GM12878 (cell line): Measurements from ENCODE around the gene DTD1. TPM values are rescaled to one million over a fixed set of nuclear protein-coding genes. Genes with fewer than 3 reads are reported as not detected.
A peak's percentile ranks its signal among the peaks of the same experiment; 100 is the strongest.

ENCODE experiments used
- ATAC-seq: fragments of 200-7000 bp; cut with Tn5 transposase; 3 replicates; pipeline ENCODE4 v1.9.1; 2020; ENCODE audit warnings: mild to moderate bottlenecking, moderate library complexity
- BruUV-seq: library from RNA; stranded (reverse); fragments of 400-500 nt; replicated peaks from 2 replicates; lab custom pipeline; 2021; lab: Mats Ljungman, UMichigan
- CTCF ChIA-PET: fragments of 300-600 bp; sonication (Branson Sonifier 250); formaldehyde crosslinking; extraction: SDS; loops from one replicate; lab custom pipeline; 2021; ENCODE audit warnings: inconsistent platforms; lab: Yijun Ruan, JAX
- POLR2A ChIA-PET: fragments of 350-600 bp; formaldehyde crosslinking; extraction: SDS; loops from one replicate; lab custom pipeline; 2021; ENCODE audit warnings: inconsistent platforms; lab: Charles Lee
- RAD21 ChIA-PET: fragments of 300-600 bp; sonication (Branson Sonifier 250); formaldehyde crosslinking; loops from one replicate; lab custom pipeline; 2023; ENCODE audit warnings: antibody characterized with exemption; ENCODE audit not compliant: unreplicated experiment; lab: Charles Lee
- SMC1A ChIA-PET: fragments of 300-600 bp; sonication (Branson Sonifier 250); formaldehyde crosslinking; loops from one replicate; lab custom pipeline; 2023; ENCODE audit not compliant: unreplicated experiment, uncharacterized antibody; lab: Charles Lee
- DNase-seq: peaks from one replicate; pipeline ENCODE4 v3.0.0-alpha.2; 2011; ENCODE audit warnings: low read depth, low spot score
- FAIRE-seq: peaks from 3 replicates; lab custom pipeline; 2011; peaks lifted over from hg19 to GRCh38; lab: Jason Lieb, UNC
- H2AFZ ChIP-seq: 2 replicates; pipeline ENCODE4 v1.6.0; 2011; ENCODE audit warnings: low read depth, low read length, control low read depth; ENCODE audit not compliant: control insufficient read depth
- H3K27ac ChIP-seq: 2 replicates; pipeline ENCODE4 v1.5.1; 2011; ENCODE audit warnings: control low read depth; ENCODE audit not compliant: control insufficient read depth, insufficient read depth
- H3K27me3 ChIP-seq, 2 experiments: replicated peaks in 1 of 2; 2 replicates each; pipeline versions ENCODE4 v1.6.0 to v1.6.1; 2011; ENCODE audit warnings: low read length in 1 of 2; ENCODE audit not compliant: control insufficient read depth in 2 of 2, insufficient read depth in 2 of 2
- H3K36me3 ChIP-seq, 2 experiments: 2 replicates each; pipeline ENCODE4 v1.5.1; 2011; ENCODE audit warnings: low read length in 1 of 2; ENCODE audit not compliant: control insufficient read depth in 2 of 2, insufficient read depth in 2 of 2
- H3K4me1 ChIP-seq: 2 replicates; pipeline ENCODE4 v1.6.1; 2011; ENCODE audit warnings: mild to moderate bottlenecking, low read length, moderate library complexity, mixed read lengths; ENCODE audit not compliant: control insufficient read depth, insufficient read depth
- H3K4me2 ChIP-seq: 2 replicates; pipeline ENCODE4 v1.6.0; 2011; ENCODE audit warnings: control low read depth; ENCODE audit not compliant: control insufficient read depth, insufficient read depth
- H3K4me3 ChIP-seq: fragments of 200-600 bp; sonication (generic); 2 replicates; pipeline ENCODE4 v1.5.1; 2016
- H3K79me2 ChIP-seq: 2 replicates; pipeline ENCODE4 v1.6.0; 2011; ENCODE audit warnings: low read length; ENCODE audit not compliant: control insufficient read depth, insufficient read depth
- H3K9ac ChIP-seq: 2 replicates; pipeline ENCODE4 v1.8.0; 2011; ENCODE audit warnings: low read length, control low read depth, mixed read lengths; ENCODE audit not compliant: control insufficient read depth, insufficient read depth
- H3K9me3 ChIP-seq: replicated peaks from 3 replicates; pipeline ENCODE4 v1.5.1; 2011; ENCODE audit warnings: mild to moderate bottlenecking, low read length; ENCODE audit not compliant: control insufficient read depth, insufficient read depth
- H4K20me1 ChIP-seq: 2 replicates; pipeline ENCODE4 v1.6.0; 2011; ENCODE audit not compliant: control insufficient read depth, insufficient read depth
- SPI1 ChIP-seq: IDR thresholded peaks from 2 replicates; pipeline ENCODE4 v1.6.1; 2011; ENCODE audit warnings: low read depth, mild to moderate bottlenecking, low read length, moderate library complexity, borderline replicate concordance; ENCODE audit not compliant: insufficient read depth
- WGBS: methylation state at CpG from one replicate; pipeline ENCODE4 v1.1.6; 2016; ENCODE audit warnings: low lambda C conversion rate; ENCODE audit not compliant: insufficient replicate concordance, insufficient coverage; ENCODE audit errors: missing lambda C conversion rate; 5-methylcytosine and 5-hydroxymethylcytosine counted together
- in situ Hi-C: fragments of 300-500 bp; cut with MboI; formaldehyde crosslinking; loops from 9 replicates; pipeline ENCODE4 v1.14.3; 2018; ENCODE audit warnings: mixed read lengths
- intact Hi-C: fragments of 100-400 bp; cut with micrococcal nuclease; formaldehyde crosslinking; loops from one replicate; pipeline ENCODE4 v1.14.2; 2022; ENCODE audit not compliant: unreplicated experiment
- polyA plus RNA-seq, 11 experiments: library from polyadenylated mRNA; depleted of rRNA in 4 of 11; unstranded in 6 of 11; stranded (reverse) in 5 of 11; fragments of >200 nt; fragmentation: Nextera tagmentation in 4 of 11; fragmentation: Illumina TruSeq in 1 of 11; extraction: Ambion mirVana in 4 of 11; extraction: Trizol in 1 of 11; gene quantifications; 1 replicate in 1 of 11; 2 replicates in 10 of 11; pipeline versions ENCODE4 v1.2.1 to v1.2.3, GENCODE V29; 2011 to 2016; ENCODE audit warnings: inconsistent platforms in 2 of 11, missing spikeins in 2 of 11, low read depth in 1 of 11
- total RNA-seq, 4 experiments: library from RNA; depleted of rRNA in 3 of 4; stranded (reverse); fragments of >200 nt in 3 of 4; fragmentation: Illumina TruSeq in 1 of 4; extraction: Trizol in 1 of 4; gene quantifications; 2 replicates each; pipeline versions ENCODE4 v1.2.1 to v1.2.3, GENCODE V29; 2013 to 2021
- TF ChIP-seq, protein P1 (sequence below): fragments of 450-650 bp; IDR thresholded peaks from 2 replicates; pipeline ENCODE4 v1.6.1; 2017; ENCODE audit warnings: mild to moderate bottlenecking, moderate library complexity

The DTD1 gene
- total and polyA plus RNA-seq, 10 of the 15 experiments (the other 5 are each of a cell fraction or from before 2014, with no cell fraction given) = 24.3 to 99.8 (median 63.3) TPM

- Histone ChIP-seq H3K9ac (no peak overlapping the region), H4K20me1 (no peaks in the 10 kb centered on the region), H3K27me3 (no peaks in the 10 kb centered on the region), H3K36me3 (peaks cover 0 to 5% of the 10 kb centered on the region in 2 experiments; a peak in 1 of 4 replicates), H3K4me1 (peaks cover 4% of the 10 kb centered on the region; the same call in 1 of the 2 replicates), H2AFZ (no peak overlapping the region), H3K79me2 (peaks cover 16% of the 10 kb centered on the region), H3K9me3 (no peaks in the 10 kb centered on the region; the same call in 2 of the 3 replicates), H3K27ac (no peak overlapping the region), H3K4me3 (no peak overlapping the region), H3K4me2 (no peak overlapping the region)
- BruUV-seq = no TSS peak
- no peak for FAIRE-seq
- TF ChIP-seq, protein P1, sequence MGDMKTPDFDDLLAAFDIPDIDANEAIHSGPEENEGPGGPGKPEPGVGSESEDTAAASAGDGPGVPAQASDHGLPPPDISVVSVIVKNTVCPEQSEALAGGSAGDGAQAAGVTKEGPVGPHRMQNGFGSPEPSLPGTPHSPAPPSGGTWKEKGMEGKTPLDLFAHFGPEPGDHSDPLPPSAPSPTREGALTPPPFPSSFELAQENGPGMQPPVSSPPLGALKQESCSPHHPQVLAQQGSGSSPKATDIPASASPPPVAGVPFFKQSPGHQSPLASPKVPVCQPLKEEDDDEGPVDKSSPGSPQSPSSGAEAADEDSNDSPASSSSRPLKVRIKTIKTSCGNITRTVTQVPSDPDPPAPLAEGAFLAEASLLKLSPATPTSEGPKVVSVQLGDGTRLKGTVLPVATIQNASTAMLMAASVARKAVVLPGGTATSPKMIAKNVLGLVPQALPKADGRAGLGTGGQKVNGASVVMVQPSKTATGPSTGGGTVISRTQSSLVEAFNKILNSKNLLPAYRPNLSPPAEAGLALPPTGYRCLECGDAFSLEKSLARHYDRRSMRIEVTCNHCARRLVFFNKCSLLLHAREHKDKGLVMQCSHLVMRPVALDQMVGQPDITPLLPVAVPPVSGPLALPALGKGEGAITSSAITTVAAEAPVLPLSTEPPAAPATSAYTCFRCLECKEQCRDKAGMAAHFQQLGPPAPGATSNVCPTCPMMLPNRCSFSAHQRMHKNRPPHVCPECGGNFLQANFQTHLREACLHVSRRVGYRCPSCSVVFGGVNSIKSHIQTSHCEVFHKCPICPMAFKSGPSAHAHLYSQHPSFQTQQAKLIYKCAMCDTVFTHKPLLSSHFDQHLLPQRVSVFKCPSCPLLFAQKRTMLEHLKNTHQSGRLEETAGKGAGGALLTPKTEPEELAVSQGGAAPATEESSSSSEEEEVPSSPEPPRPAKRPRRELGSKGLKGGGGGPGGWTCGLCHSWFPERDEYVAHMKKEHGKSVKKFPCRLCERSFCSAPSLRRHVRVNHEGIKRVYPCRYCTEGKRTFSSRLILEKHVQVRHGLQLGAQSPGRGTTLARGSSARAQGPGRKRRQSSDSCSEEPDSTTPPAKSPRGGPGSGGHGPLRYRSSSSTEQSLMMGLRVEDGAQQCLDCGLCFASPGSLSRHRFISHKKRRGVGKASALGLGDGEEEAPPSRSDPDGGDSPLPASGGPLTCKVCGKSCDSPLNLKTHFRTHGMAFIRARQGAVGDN = no peak
- TF ChIP-seq SPI1 = peak; percentile 65; the same call in 1 of the 2 replicates
- in situ Hi-C loops = no loop called here
- SMC1A ChIA-PET = interaction anchor here (1.1 to 1.2 kb wide), 2 partner anchors 11 to 12 kb away, joined by 3 to 6 read pairs; no protein-coding TSS in a partner anchor
- DNase-seq = no peak
- RAD21 ChIA-PET = no interaction called here
- 100% methylated on average over 2 of the region's 2 CpGs for WGBS
- intact Hi-C loops = no loop called here
- POLR2A ChIA-PET = interaction anchor here (1.6 kb wide), 1 partner anchor 17 kb away, joined by 4 read pairs; no protein-coding TSS in a partner anchor
- no peak for ATAC-seq
- CTCF ChIA-PET = no interaction called here
These were observed 16.3 kb upstream of the DTD1 start for GRCh38 chr20:18571578-18571977.
